B cell (primary cell): Measurements from ENCODE around the gene KRT79. TPM values are rescaled to one million over a fixed set of nuclear protein-coding genes. Genes with fewer than 3 reads are reported as not detected.

Experiments used
- ATAC-seq: fragments of 200-7000 bp; cut with Tn5 transposase; one replicate; pipeline ENCODE4 v1.10.0; 2021; ENCODE audit warnings: low read depth, mild to moderate bottlenecking, moderate number of reproducible peaks, moderate library complexity
- CTCF ChIA-PET: fragments of 350-600 bp; sonication (Branson Sonifier 250); formaldehyde crosslinking; loops from one replicate; lab custom pipeline; 2021; ENCODE audit warnings: antibody characterized with exemption, inconsistent platforms; lab: Charles Lee
- POLR2A ChIA-PET: fragments of 350-600 bp; sonication (Branson Sonifier 250); formaldehyde crosslinking; loops from one replicate; lab custom pipeline; 2021; ENCODE audit warnings: antibody characterized with exemption; lab: Charles Lee
- DNase-seq: peaks from one replicate; pipeline ENCODE4 v3.0.0; 2013
- H2AFZ ChIP-seq: 2 replicates; pipeline ENCODE4 v1.6.1; 2012; ENCODE audit warnings: mild to moderate bottlenecking, low read depth, low read length; ENCODE audit not compliant: insufficient read depth, poor library complexity, severe bottlenecking
- H3K27ac ChIP-seq, 2 donors: 1 replicate in 1 of 2; 2 replicates in 1 of 2; pipeline ENCODE4 v1.5.1; 2012 to 2013; ENCODE audit warnings: low read length in 2 of 2, mild to moderate bottlenecking in 2 of 2, moderate library complexity in 1 of 2
- H3K27me3 ChIP-seq, 4 experiments: fragments of 200-600 bp in 1 of 4; sonication (generic) in 1 of 4; replicated peaks in 1 of 4; 1 replicate in 2 of 4; 2 replicates in 2 of 4; pipeline versions ENCODE4 v1.6.1 to v1.7.0; 2013 to 2016; ENCODE audit warnings: low read length in 3 of 4, mild to moderate bottlenecking in 2 of 4, mixed read lengths in 1 of 4, moderate library complexity in 1 of 4; ENCODE audit not compliant: insufficient read depth in 4 of 4, control insufficient read depth in 3 of 4; ENCODE audit errors: control extremely low read depth in 1 of 4
- H3K36me3 ChIP-seq, 2 experiments: replicated peaks in 1 of 2; 1 replicate in 1 of 2; 2 replicates in 1 of 2; pipeline versions ENCODE4 v1.6.1 to v1.7.1; 2013; ENCODE audit warnings: low read length in 1 of 2; ENCODE audit not compliant: insufficient read depth in 2 of 2, control insufficient read depth in 1 of 2; ENCODE audit errors: control extremely low read depth in 1 of 2, extremely low read depth in 1 of 2
- H3K4me1 ChIP-seq, 2 donors: fragments of 200-600 bp in 1 of 2; sonication (generic) in 1 of 2; 1 replicate in 1 of 2; 2 replicates in 1 of 2; pipeline versions ENCODE4 v1.5.1 to v1.6.1; 2013 to 2017; ENCODE audit warnings: low read length in 2 of 2; ENCODE audit not compliant: control insufficient read depth in 2 of 2, insufficient read depth in 2 of 2
- H3K4me2 ChIP-seq: replicated peaks from 2 replicates; pipeline ENCODE3; 2012; ENCODE audit warnings: mild to moderate bottlenecking, low read depth, low read length; ENCODE audit not compliant: poor library complexity, severe bottlenecking
- H3K4me3 ChIP-seq, 5 experiments: fragments of 200-600 bp in 1 of 5; sonication (generic) in 1 of 5; 1 replicate in 3 of 5; 2 replicates in 2 of 5; pipeline versions ENCODE4 v1.5.1 to v1.7.0; 2011 to 2016; ENCODE audit warnings: low read length in 4 of 5, mild to moderate bottlenecking in 4 of 5, low read depth in 2 of 5, control low read depth in 1 of 5, moderate library complexity in 1 of 5; ENCODE audit not compliant: insufficient read depth in 1 of 5; ENCODE audit errors: control extremely low read depth in 1 of 5, extremely low read depth in 1 of 5
- H3K79me2 ChIP-seq: fragments of 200-600 bp; sonication (generic); one replicate; pipeline ENCODE4 v1.6.0; 2016; ENCODE audit warnings: low read length; ENCODE audit not compliant: control insufficient read depth, insufficient read depth
- H3K9ac ChIP-seq: fragments of 200-600 bp; sonication (generic); 2 replicates; pipeline ENCODE4 v1.6.1; 2017; ENCODE audit warnings: mild to moderate bottlenecking, low read length, moderate library complexity
- H3K9me3 ChIP-seq, 3 donors: one replicate each; pipeline versions ENCODE4 v1.6.1 to v1.7.1; 2013; ENCODE audit warnings: low read length in 2 of 3; ENCODE audit not compliant: control insufficient read depth in 2 of 3, insufficient read depth in 1 of 3; ENCODE audit errors: control extremely low read depth in 1 of 3
- H4K20me1 ChIP-seq: 2 replicates; pipeline ENCODE4 v1.6.0; 2012; ENCODE audit warnings: mild to moderate bottlenecking, low read length; ENCODE audit not compliant: insufficient read depth, control insufficient read depth, poor library complexity, severe bottlenecking
- H3K27ac Mint-ChIP-seq: one replicate; pipeline ENCODE4 v1.8.0; 2021; ENCODE audit warnings: mixed read lengths
- H3K27me3 Mint-ChIP-seq: one replicate; pipeline ENCODE4 v1.8.0; 2021; ENCODE audit warnings: mixed read lengths
- H3K4me1 Mint-ChIP-seq: one replicate; pipeline ENCODE4 v1.8.0; 2021; ENCODE audit warnings: mixed read lengths
- H3K4me3 Mint-ChIP-seq: one replicate; pipeline ENCODE4 v1.8.0; 2021; ENCODE audit warnings: mixed read lengths
- H3K9me3 Mint-ChIP-seq: one replicate; pipeline ENCODE4 v1.8.0; 2022; ENCODE audit warnings: mixed read lengths; ENCODE audit not compliant: insufficient read depth
- CTCF ChIP-seq: fragments of 200-600 bp; IDR thresholded peaks from one replicate; pipeline ENCODE4 v1.8.0; 2022; ENCODE audit warnings: antibody characterized with exemption, mild to moderate bottlenecking
- EZH2 ChIP-seq: IDR thresholded peaks from 2 replicates; pipeline ENCODE4 v1.6.1; 2012; ENCODE audit warnings: borderline replicate concordance, low read depth, mild to moderate bottlenecking, moderate library complexity, low read length; ENCODE audit not compliant: insufficient read depth, poor library complexity, severe bottlenecking
- WGBS: methylation state at CpG from one replicate; pipeline ENCODE4 v1.1.5; 2013; ENCODE audit warnings: missing lambda C conversion rate; ENCODE audit not compliant: insufficient coverage; 5-methylcytosine and 5-hydroxymethylcytosine counted together
- intact Hi-C: fragments of 100-400 bp; cut with micrococcal nuclease; formaldehyde crosslinking; loops from one replicate; pipeline ENCODE4 v1.10.0; 2022
- polyA plus RNA-seq: library from polyadenylated mRNA; depleted of rRNA; stranded (reverse); fragments of >200 nt; gene quantifications from 2 replicates; pipeline ENCODE4 v1.2.3, GENCODE V29; 2012
- total RNA-seq, 2 donors: library from RNA; stranded (reverse); fragments of 120-200 nt in 1 of 2; gene quantifications; 1 replicate in 1 of 2; 2 replicates in 1 of 2; pipeline versions ENCODE4 v1.2.3 to v1.2.4, GENCODE V29; 2013 to 2022

Gene KRT79
- total and polyA plus RNA-seq, 2 donors (not counting 1 experiment from before 2014, with no cell fraction given): not detected

GRCh38 chr12:52825961-52826360, 8.2 kb downstream of the KRT79 start:
- ChIA-PET CTCF (no interaction called here), POLR2A (no interaction called here)
- Histone ChIP-seq H3K36me3 (no peaks in the 10 kb centered on the region), H3K4me1 (no peaks in the 10 kb centered on the region), H3K79me2 (no peaks in the 10 kb centered on the region), H3K27me3 (peaks cover 0 to 8% (median 0%) of the 10 kb centered on the region in 4 experiments), H3K9ac (no peak overlapping the region), H3K27ac (no peak overlapping the region), H2AFZ (no peak overlapping the region), H3K4me2 (no peak overlapping the region), H3K9me3 (no peaks in the 10 kb centered on the region), H4K20me1 (no peaks in the 10 kb centered on the region), H3K4me3 (no peak overlapping the region)
- DNase-seq (no peak), ATAC-seq (no peak)
- H3K4me1 Mint-ChIP-seq: no peaks in the 10 kb centered on the region
- H3K9me3 Mint-ChIP-seq: no peaks in the 10 kb centered on the region
- H3K27ac Mint-ChIP-seq: no peak overlapping the region
- H3K27me3 Mint-ChIP-seq: peaks cover 28% of the 10 kb centered on the region
- WGBS: 86% methylated on average over 4 of the region's 4 CpGs
- intact Hi-C loops: no loop called here
- H3K4me3 Mint-ChIP-seq: no peak overlapping the region
- TF ChIP-seq EZH2 (no peak), CTCF (no peak)

- H3K4me1 ChIP-seq: no peaks in the 10 kb centered on the region
- H3K9ac ChIP-seq: no peak overlapping the region
- H3K4me1 Mint-ChIP-seq: no peaks in the 10 kb centered on the region
- H2AFZ ChIP-seq: no peak overlapping the region
- H3K9me3 ChIP-seq: no peaks in the 10 kb centered on the region
- H3K79me2 ChIP-seq: no peaks in the 10 kb centered on the region
- ChIA-PET CTCF (interaction anchor here (1.2 kb wide), 1 partner anchor 20 kb away, joined by 3 read pairs; no protein-coding TSS in a partner anchor), POLR2A (no interaction called here)
- DNase-seq: no peak
- 50% methylated on average over 2 of the region's 5 CpGs for WGBS
- no peaks in the 10 kb centered on the region for H4K20me1 ChIP-seq
- no peak for TF ChIP-seq CTCF
- no peak for TF ChIP-seq EZH2
- H3K27me3 Mint-ChIP-seq: peaks cover 30% of the 10 kb centered on the region
- ATAC-seq: no peak
- H3K4me3 ChIP-seq: no peak overlapping the region
- H3K27ac Mint-ChIP-seq: no peak overlapping the region
- H3K36me3 ChIP-seq: no peaks in the 10 kb centered on the region
- H3K4me3 Mint-ChIP-seq: no peak overlapping the region
- intact Hi-C loops: no loop called here
- no peak overlapping the region for H3K27ac ChIP-seq
- H3K9me3 Mint-ChIP-seq: no peaks in the 10 kb centered on the region
- no peak overlapping the region for H3K4me2 ChIP-seq
- H3K27me3 ChIP-seq: peaks cover 0 to 7% (median 0%) of the 10 kb centered on the region in 4 experiments
Observed at GRCh38 chr12:52824741-52825410, 9.2 kb downstream of the KRT79 start.
